ENCODE measurements around the gene TSFM.

DNA sequence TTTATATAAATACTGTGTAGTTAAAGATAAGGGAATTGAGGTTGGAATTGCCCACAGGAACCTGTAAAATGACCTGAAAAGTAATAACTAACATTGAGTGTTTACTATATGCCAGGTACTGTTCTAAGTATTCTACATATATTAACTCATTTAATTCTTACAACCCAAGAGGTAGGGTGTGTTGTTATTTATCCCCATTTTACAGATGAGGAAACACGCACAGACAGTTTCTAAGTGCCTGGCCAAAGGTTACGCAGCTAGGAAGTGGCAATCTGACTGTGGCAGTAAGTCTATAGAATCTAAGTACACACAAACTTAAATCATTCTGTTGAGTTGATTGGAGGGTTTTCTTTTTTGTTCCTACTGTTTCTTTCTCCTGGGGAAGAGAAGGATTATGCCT lies 38.8 kb upstream of the TSFM start:
- no peak for TF ChIP-seq POLR2A (IDR thresholded peaks at IDR 0.05)
- TF ChIP-seq, protein P1, sequence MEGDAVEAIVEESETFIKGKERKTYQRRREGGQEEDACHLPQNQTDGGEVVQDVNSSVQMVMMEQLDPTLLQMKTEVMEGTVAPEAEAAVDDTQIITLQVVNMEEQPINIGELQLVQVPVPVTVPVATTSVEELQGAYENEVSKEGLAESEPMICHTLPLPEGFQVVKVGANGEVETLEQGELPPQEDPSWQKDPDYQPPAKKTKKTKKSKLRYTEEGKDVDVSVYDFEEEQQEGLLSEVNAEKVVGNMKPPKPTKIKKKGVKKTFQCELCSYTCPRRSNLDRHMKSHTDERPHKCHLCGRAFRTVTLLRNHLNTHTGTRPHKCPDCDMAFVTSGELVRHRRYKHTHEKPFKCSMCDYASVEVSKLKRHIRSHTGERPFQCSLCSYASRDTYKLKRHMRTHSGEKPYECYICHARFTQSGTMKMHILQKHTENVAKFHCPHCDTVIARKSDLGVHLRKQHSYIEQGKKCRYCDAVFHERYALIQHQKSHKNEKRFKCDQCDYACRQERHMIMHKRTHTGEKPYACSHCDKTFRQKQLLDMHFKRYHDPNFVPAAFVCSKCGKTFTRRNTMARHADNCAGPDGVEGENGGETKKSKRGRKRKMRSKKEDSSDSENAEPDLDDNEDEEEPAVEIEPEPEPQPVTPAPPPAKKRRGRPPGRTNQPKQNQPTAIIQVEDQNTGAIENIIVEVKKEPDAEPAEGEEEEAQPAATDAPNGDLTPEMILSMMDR (IDR thresholded peaks at IDR 0.05), result no peak
- TF ChIP-seq EP300 (IDR thresholded peaks at IDR 0.05), result no peak
